ENCODE data around the gene APOO. TPM values are rescaled to one million over a fixed set of nuclear protein-coding genes. Genes with fewer than 3 reads are reported as not detected.

Gene APOO
- total RNA-seq, 4 donors from 2014 or later: 2.4 to 7.2 (median 5.3) TPM

GRCh38 chrX:23926015-23926414 lies 18.3 kb upstream of the APOO start:
- TF ChIP-seq CTCF (IDR thresholded peaks at IDR 0.05; ENCODE audit: low read depth): no peak

- no peak for TF ChIP-seq CTCF (IDR thresholded peaks at IDR 0.05; ENCODE audit: low read depth)
Measured at GRCh38 chrX:23919706-23920320, 12.1 kb upstream of the APOO start.

DNA sequence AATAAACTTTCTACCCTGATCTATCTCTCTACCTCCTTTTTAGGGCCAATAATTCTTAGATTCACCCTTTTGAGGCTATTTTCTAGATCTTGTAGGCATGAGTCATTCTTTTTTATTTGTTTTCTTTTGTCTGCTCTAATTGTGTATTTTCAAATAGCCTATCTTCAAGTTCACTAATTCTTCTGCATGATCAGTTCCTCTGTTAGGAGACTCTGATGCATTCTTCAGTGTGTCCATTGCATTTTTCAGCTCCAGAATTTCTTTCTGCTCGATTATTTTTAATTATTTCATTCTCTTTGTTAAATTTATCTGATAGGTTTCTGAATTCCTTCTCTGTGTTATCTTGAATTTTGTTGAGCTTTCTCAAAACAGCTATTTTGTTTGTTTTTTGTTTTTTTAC lies 11.4 kb upstream of the APOO start:
- no peak for TF ChIP-seq CTCF (IDR thresholded peaks at IDR 0.05; ENCODE audit: low read depth)

- no peak for TF ChIP-seq CTCF (IDR thresholded peaks at IDR 0.05; ENCODE audit: low read depth)
Measured at GRCh38 chrX:23911126-23911835, 3.5 kb upstream of the APOO start.

DNA sequence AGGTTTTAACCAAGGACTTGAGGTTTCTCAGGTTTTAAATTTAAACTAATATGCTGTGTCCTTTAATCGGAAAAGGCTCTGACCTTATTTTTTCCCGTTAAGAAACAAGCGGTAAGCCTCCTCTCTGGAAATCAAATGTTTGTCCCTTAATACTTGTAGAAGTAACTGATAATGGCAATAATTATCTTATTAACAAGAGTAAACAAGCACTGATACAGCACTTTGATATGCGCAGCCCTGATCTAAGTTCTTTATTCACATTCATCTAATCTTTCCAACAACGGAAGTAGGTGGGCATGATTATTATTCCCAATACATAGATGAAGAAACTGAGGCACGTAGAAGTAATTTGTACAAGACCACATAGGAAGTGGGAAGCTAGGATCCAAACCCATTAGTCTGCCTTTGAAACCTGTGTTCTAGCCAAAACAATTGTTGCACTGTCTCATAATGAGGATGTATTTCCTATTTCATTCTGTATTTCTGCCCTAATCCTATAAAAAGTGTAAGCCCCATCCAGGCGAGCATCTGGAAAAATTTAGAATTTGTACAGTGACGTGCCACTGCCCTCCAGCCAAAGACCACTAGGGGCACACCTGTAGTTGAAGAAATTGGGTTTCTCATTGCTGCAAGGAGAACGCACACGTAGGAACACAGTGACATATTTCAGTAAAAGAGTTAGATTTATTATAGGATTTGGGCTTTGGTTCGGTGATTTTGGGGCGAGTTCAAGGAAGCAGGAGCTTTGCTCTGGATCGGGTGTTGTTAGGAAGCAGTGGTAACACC lies 674 bp upstream of the APOO start:
- TF ChIP-seq CTCF (IDR thresholded peaks at IDR 0.05; ENCODE audit: low read depth): no peak

DNA sequence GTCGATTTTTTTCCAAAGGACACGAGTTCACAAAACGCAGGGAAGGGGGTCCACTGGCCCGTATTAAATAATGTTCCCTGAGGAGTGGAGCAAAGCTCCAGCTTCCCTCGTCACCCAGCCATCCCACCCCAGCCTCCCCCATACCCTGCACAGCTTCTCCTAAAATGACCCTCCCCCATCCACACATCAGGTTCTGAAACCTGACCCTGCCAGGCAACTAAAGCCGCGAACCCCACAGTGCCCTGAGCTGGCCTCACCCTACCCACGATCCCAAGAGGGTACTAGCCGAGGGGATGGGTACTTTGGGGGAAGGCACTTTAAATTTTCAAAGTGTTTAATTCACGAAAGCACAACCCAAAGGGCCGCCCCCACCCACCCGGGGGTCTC lies 634 bp downstream of the APOO start:
- no peak for TF ChIP-seq CTCF (IDR thresholded peaks at IDR 0.05; ENCODE audit: low read depth)

- no peak for TF ChIP-seq CTCF (IDR thresholded peaks at IDR 0.05; ENCODE audit: low read depth)
Measured at GRCh38 chrX:23904096-23904495, 3.6 kb downstream of the APOO start.
